GM21515 (cell line): ENCODE results near the gene NFU1.
A peak's percentile ranks its signal among the peaks of the same experiment; 100 is the strongest.
"Not testable (repeated sequence)": the region's sequence is repeated elsewhere in the genome, so short reads cannot be mapped to it uniquely, and the experiment has no call there.

Source experiments
- ATAC-seq: cut with Tn5 transposase; IDR thresholded peaks from one replicate; pipeline ENCODE4 v1.9.1; 2021; ENCODE audit not compliant: unreplicated experiment

Gene NFU1

GRCh38 chr2:69387770-69388481 is 49.3 kb downstream of the NFU1 start:
- ATAC-seq: no peak

GRCh38 chr2:69386789-69387734 is 50.2 kb downstream of the NFU1 start, which contains the start of gene GFPT1:
TSS of gene GFPT1 (minus strand) at chr2:69387227. CDS start at chr2:69387071, 156 bp downstream.
- ATAC-seq: peak; percentile 81

GRCh38 chr2:69386360-69386759 is 50.9 kb downstream of the NFU1 start:
- no peak for ATAC-seq

- ATAC-seq: no peak
Observed at GRCh38 chr2:69385443-69386151, 51.6 kb downstream of the NFU1 start.

GRCh38 chr2:69384618-69385081 is 52.6 kb downstream of the NFU1 start:
- ATAC-seq: no peak

GRCh38 chr2:69383176-69383812 is 53.9 kb downstream of the NFU1 start:
- no peak for ATAC-seq

- ATAC-seq: no peak
Observed at GRCh38 chr2:69382547-69382946, 54.7 kb downstream of the NFU1 start.

- ATAC-seq: no peak
Observed at GRCh38 chr2:69381337-69381737, 55.9 kb downstream of the NFU1 start.

- no peak for ATAC-seq
Observed at GRCh38 chr2:69380072-69380917, 56.9 kb downstream of the NFU1 start.

- no peak for ATAC-seq
Observed at GRCh38 chr2:69376403-69376802, 60.8 kb downstream of the NFU1 start.

GRCh38 chr2:69375494-69376353 is 61.5 kb downstream of the NFU1 start:
- ATAC-seq: no peak

- ATAC-seq: no peak
Observed at GRCh38 chr2:69372767-69373166, 64.5 kb downstream of the NFU1 start.

- no peak for ATAC-seq
Observed at GRCh38 chr2:69369802-69370201, 67.4 kb downstream of the NFU1 start.

- ATAC-seq: no peak
Observed at GRCh38 chr2:69368588-69368987, 68.6 kb downstream of the NFU1 start.

- no peak for ATAC-seq
Observed at GRCh38 chr2:69359371-69359770, 77.9 kb downstream of the NFU1 start.

- no peak for ATAC-seq
Observed at GRCh38 chr2:69358914-69359313, 78.3 kb downstream of the NFU1 start.

GRCh38 chr2:69356471-69356870 is 80.8 kb downstream of the NFU1 start:
- no peak for ATAC-seq

- not testable (repeated sequence) for ATAC-seq
Observed at GRCh38 chr2:69354976-69355375, 82.3 kb downstream of the NFU1 start.

- ATAC-seq: no peak
Observed at GRCh38 chr2:69353360-69353759, 83.9 kb downstream of the NFU1 start.
